HG03025 (cell line): ENCODE data around the gene MSI2.
A peak's percentile ranks its signal among the peaks of the same experiment; 100 is the strongest.

Experiments
- ATAC-seq: cut with Tn5 transposase; IDR thresholded peaks from one replicate; pipeline ENCODE4 v1.9.1; 2021; ENCODE audit warnings: mild to moderate bottlenecking, moderate library complexity; ENCODE audit not compliant: unreplicated experiment, low FRiP score

The MSI2 gene

DNA sequence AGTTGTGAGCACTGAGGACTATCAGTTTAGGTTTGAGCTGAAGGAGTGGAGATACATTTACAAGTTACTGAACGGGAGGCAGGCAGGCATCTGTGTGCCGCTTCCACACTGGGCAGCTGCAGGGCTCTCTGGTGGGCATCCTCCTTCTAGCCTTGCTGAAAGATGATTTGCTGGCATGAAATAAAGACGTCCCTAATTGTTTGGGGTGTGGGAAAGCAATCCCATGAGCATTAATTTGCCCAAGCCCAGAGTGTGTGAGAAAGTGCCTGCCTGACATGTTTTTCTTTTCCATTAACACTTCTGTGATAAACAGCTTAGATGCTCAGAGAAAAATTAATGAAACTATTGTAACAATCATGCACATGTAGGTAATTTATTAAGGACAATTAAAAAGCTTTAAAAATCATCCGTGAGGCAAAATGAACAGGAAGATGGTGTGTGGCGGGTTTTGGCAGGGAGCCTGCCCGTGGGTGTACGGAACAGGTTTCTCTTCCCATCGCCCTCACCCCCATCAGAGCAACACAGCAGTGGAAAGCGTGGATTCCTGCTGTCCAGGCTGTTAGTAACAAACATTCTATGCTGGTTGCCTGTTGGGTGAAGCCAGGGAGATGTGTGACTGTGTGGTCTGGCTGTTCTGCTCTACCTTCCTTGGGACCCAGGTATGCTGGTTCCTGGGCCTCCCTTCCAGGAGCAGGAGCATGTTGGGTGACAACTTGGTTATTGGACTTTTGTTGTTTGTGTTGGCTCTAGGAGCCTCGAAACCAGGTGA lies 191.9 kb downstream of the MSI2 start:
- no peak for ATAC-seq

DNA sequence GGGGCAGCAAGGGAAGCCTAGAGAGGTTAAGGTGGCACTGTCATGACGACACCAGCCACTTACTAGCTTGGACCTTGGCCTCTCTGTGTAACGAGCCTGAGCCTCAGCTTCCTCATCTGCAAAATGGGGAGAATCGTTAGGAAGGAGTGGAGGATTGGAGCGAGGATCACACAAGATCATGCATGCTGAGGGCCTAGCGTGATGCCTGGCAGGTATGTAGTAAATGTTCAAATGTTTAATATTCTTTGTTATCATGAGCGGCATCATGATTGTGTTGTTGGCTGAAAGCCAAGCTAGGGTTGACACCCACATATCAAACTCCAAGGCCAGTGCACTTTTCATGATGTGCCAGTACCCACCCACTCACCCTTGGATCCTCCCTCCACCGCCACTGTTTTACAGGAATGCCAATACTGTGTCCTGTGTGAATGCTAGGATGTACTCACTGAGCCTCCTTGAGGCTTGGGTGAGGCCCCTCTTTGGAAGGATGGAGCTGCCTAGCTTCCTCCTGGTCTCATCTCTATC lies 192.5 kb downstream of the MSI2 start:
- ATAC-seq = no peak

DNA sequence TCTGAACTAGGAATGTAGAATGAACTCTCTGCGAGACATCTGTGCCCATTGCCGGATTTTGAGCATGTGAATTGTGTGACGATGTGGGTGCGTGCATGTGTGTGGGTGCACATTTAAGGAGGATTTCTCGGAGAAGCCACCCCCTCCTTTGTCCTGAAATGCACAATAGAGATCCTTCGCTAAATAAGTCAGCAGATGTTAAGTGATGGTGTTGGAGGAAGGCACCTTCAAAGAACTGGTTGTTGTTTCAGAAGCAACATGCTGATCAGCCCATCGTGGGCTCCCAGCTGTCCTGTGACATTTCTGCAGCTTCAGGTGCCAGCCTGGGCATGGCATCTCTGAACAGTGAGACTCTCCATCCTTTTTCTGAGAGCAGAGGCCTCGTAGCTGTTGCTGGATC lies 194.9 kb downstream of the MSI2 start:
- ATAC-seq = no peak

DNA sequence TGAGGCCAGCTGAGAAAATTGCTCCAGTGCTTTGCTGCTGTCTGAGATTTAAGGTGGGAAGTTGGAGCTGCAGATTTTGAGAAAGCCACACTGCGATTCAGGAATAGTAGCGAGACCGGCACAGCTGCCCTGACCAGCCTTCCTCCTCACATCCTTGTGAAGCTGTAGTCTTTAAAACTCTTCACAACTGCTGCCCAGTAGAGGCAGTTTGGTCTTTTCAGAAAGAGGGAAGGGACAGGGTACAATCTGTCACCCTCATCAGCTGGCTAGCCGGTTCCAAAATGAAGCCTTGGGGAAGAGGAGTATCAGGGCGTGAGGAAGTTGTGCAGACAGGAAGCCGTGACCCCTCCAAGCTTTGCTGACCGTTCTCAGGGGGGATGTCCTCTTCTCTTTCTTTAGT lies 195.3 kb downstream of the MSI2 start:
- ATAC-seq = no peak

DNA sequence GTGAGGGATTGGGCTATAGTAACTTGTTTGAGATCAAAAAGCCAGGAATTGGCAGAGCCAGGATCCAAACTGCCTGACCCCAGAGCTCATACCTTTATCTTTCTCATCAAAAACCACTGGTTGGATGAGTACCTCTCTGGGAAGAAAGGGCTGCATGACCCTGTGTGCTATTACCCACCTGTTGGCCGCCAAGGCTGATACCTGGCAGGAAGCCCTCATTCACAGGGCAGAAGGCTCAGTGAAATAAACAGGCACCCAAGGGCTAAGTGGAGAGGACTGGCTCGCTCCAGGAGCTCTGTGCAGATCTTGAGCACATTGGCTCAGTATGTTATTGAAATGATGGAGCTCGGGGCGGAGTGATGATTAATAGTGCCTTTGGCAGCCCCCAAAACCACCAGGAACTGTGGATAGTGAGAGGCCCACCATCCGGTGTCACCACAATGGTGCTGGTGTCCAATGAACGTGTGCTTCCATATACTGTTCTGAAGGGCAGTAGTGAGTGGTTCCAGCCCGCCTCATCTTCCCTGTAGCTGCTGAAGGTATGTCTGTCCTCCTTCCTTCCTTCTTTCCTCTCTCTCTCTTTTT lies 197.6 kb downstream of the MSI2 start:
- ATAC-seq = no peak

DNA sequence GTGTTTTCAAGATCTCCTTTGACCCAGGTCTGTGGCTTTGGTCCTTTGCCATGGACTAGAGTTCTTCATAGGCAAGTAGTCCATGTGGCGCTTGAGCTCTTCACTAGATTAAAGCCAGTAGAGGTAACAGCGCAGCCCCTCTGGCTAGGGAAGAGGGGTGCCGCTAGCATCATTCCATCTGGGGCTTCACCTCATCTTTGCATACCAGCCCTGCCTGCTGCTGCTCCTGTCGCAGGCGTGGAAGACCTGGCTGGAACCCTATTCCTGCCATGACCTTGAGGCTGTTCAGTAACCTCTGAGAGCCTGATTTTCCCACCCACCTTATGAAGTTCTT lies 198.4 kb downstream of the MSI2 start:
- ATAC-seq = no peak

DNA sequence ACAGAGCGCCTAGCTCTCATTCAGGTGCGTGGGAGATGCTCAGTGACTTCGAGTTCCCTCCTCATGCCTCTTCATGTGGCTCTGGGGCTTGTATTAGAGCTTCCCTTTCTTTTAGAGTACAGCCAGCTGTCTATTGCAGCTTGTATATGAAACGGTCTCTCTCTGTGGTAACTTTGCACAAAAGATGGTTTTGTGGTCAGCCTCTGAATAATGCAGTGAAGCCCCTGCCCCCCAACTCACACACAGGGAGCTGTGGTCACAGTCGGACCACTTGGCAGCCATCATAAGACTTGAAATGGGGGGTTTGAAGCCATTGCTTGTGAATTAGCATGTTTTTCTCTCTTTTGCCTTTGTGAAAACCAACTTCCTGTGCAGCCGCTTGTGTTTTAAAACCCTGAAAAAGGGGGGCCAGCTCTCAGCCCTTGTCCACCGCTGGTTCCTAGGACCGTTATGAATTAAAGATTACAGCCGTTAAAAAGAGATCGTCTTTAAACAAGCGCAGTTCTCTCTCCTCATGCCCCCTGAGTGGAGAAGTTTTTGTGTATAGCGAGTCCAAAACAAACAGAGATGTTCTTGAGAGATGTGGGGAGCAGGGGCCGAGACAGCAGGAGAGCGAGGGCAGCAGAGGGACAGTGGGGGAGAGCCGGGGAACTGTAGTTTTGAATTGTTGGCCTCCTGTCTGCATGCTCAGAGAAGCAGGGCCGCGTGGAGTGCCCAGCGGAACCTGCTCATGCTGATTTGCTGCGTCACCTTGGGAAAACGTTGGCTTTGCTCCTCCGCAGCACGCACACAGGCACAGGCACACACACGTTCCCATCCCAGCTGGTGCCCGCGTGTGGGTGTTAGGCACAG lies 199.0 kb downstream of the MSI2 start:
- ATAC-seq = peak; percentile 73

DNA sequence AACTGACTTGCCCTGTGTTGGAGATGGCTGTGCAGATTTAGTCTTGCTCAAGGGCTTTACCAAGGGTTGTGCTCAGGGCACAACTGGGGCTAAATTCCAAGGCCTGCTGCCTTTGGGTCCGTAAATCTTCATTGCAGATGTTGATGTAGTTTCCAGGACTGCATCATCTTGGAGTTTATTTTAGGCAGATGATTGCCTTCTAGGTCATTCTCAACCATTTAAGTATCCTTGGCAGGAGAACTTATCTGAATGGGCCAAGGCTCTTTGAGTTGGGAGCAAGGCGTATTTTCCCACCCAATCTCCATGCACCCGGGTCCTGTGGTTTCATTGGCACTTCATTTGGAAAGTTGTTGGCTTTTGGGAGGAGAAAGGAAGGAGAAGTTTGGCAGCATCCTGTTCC lies 200.3 kb downstream of the MSI2 start:
- no peak for ATAC-seq

DNA sequence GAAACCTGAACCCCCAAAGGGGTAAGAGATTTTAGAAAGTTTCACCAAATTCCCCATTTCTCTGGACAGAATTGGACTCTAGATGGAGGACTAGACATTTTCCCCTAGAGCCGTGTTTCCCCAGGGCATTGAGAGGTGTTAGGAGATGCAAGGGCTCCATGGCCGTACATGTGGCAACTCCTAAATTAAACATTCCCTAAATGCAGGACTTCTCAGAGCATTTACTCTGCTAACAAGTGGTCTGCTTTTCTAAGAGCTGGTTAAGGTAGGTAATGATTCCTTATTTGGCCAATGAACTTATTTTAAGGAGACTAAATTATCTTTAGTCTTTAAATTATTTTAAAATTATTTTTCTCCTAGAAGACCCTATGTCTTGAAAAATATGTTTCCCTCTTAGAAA lies 200.9 kb downstream of the MSI2 start:
- ATAC-seq = no peak

DNA sequence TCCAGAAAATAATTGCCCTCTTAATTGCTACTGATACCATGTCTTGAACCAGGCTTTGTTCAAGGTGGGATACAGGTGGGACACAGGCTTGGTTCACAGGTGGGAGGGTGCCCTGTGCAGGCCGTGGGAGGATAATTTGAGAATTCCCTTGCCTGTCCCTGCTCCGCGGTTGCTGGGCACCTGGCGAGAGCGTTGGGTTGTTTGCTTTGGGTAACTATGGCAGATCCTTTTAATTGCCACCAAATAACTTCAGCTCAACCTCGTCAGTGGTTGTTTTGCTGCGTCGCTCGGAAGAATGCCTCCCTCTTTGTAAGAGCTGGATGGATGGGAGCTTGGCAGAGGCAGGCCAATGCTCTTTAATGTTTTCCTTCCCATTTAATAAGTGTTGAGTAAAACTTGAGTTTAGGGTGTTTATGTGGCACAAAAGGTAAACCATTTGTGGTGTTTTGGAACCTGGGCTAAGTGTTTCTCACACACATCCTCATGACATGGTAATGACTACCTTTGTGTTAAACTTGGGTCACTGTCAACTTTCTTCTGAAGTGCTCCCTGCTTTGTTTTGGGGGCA lies 202.5 kb downstream of the MSI2 start:
- ATAC-seq = no peak

DNA sequence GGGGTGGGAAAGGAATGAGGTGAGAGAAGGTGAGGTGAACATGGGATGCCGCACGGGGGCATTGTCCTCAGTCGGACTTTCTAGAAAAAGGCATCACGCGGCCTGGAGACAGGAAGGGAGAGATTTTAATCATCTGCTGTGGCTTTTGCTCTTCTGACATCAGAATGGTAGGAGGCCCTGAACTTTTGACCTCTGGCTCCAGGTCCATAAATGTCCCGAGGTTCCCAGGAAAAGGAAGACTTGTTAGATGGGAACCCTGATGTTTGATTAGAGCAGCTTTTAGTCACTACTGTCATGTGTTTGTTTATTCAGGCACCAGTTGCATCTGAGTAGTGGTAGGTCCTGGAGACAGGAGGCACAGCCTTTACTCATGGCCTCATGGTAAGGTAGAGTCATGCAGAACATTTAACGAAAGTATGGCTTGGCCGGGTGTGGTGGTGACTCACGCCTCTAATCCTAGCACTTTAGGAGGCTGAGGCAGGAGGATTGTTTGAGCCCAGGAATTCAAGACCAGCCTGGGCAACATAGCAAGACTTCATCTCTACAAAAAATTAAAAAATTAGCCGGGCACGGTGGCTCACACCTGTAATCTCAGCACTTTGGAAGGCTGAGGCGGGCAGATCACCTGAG lies 203.1 kb downstream of the MSI2 start:
- ATAC-seq = no peak

DNA sequence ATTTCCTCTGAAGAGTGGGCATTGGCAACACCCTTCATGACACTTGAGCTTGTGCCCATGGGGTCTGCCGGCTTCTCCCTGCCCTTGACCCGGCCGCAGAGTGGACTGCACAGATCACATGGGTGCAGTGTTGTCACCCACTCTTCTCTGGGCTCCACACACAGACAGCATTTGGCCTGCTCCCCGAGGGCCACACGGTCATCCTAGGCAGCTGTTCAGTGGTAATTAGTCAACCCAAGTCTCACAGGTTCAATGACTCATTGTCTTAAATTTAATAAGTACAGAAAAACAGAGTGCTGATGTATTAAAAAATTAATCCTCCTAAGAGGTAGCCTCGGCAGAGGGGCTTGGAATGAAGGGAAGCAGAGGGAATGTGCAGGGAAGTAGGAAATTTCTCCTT lies 204.8 kb downstream of the MSI2 start:
- no peak for ATAC-seq

DNA sequence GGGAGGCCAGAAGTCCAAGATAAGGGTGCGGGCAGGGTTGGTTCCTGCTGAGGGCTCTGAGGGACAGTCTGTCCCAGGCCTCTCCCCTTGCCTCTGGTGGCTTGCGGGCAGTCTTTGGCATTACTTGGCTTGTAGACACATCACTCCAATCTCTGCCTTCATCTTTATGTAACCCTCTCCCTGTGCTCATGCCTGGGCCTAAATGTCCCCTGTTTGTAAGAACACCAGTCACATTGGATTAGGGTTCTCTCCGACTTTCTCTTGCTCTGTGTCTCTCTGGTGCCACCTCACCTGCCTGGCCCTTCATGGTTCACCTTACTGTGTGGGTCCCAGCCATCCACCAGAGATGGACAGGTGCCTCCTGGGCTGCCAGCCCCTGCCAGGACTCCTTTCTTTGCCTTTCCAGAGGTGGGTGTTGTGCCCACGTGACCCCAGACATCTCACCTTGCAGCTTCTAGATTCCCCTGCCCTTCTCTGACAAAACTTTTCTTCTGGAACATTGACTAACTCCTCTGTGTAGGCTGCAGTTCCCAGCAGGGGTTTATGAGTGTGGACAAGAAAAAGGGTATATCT lies 205.8 kb downstream of the MSI2 start:
- no peak for ATAC-seq

DNA sequence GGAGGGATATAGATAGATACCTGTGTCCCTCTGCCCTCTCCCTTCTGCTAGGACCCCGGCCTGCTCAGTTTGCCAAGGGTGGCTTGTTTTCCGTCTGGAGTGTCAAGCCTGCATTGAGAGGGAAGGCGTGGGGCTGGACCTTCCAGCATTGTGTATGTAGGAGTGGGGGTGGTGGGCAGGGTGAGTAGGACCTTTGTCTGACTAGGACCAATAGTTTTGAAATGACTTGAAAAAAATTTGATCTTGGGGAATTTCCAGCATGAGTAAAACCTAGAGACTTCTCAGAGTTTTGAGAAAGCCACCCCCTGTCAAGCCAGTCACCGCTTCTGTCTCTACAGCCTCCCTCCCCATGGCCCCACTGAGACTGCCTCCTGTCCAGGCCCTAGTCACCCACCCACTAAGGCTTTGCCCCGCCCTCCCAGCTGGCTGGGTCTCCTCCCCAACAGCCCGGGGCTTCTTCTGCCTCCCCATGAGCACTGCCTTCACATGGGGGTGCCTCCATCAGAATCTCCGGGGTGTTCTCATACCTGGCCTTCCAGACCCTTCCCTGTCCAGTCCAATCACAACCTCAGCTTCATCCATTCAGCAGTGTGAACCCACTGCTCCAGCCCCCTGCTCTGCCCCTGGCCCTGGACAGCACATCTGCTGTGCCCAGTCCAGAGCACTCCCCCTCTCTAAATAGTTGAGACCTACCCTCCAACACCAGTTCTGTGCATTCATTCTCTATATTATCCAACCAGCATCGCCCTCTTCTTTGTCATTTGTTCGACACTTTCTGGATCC lies 207.0 kb downstream of the MSI2 start:
- ATAC-seq = peak; percentile 73

DNA sequence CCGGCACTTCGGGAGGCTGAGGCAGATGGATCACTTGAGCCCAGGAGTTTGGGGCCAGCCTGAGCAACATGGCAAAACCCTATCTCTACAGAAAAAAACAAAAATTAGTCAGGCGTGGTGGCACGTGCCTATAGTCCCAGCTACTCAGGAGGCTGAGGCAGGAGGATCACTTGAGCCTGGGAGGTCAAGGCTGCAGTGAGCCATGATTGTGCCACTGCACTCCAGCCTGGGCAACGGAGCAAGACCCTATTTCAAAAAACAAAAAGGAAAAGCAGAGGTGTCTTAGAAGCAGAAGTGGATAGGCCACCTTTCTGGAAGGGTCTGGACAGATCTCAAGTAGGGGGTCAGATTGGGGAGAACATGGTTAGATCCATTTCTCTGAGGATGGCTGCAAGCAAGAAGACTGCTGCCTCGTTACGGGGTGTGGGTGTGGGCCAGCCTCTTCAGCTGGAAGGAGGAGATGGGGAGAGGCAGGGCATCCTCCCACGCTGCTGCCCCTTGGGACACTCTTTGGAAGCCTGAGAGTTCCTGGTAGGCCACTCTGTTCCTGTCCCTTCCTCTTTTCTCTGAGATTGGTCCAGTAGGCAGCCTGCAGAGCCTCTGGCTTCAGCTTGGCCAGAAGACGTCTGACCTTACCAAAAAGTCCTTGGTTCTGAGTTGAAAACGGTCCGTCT lies 208.0 kb downstream of the MSI2 start:
- no peak for ATAC-seq

DNA sequence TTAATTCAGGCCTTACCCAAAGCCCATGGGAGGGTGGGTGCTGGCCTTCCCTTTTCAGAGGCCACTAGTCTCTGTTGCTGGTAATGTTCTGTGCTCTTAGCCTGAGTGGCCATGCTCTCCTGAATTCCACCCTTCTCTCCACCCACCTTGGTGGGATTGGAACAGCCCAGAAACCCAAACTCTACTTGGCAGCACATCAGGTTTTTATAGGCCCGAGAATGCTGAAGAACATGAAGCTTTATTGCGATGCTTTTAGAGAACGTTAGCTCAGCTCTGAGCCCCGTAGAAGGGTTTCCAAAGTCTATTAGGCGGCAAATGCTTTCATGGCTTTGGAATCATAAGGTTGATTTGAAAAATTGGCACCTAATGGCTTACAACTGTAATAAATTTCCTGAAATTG lies 209.3 kb downstream of the MSI2 start:
- ATAC-seq = no peak

DNA sequence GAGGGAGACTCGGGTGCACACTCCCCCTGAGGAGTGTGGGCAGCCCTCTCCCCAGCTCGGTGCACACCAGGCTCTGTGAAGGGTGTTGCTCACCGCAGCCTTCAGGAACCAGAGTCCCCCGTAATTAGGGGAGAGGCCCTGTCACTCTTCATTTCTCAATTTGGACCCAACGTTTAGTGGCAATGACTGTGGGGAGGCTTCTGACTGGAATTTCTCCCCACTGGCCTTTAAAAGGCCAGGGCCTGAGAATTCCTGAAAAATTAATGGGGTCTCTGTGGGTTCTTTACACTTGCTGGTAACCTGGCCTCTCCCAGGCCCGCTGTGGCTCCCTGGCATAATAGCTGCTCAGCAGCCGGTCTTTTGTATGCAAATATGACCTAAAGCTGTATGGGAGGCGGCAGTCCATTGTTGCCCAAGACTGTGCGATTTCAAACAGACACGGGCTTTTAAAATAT lies 209.7 kb downstream of the MSI2 start:
- ATAC-seq = no peak

DNA sequence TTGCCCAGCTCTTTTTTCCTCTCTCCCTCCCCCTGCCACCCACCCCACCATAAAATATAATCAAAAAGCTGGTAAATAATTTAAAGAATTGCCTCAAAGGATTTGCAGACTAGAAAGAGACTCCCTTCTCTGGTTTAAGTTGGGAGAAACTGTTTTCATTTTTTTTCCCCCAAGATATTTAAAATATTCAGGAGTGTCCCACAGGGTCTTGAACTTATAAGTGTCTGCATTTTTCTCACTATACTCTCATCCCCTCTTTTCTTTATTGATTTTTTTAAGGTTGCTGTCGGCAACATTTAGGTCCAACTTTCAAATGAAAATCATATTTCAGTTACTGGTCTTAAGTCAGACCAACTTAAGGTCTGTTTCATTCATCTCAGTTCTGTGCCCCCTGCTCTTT lies 210.2 kb downstream of the MSI2 start:
- ATAC-seq = no peak

DNA sequence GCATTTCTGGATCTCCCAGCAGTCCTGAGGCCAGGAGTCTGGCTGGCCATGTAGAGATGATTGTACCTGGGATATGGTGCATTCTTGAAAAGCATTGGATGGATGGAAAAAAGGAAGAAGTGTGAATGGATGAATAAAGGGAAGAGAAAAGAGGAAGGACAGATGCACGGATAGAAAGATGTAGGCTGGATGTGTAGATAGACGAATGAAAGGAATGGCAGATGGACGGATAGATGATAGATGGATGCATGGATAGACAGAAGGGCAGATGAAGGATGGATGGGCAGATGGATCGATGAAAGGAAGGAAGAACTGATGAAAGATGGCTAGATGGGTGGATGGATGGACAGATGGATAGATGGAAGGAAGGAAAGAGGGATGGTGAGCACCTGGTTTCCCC lies 210.9 kb downstream of the MSI2 start:
- ATAC-seq = no peak
